Mesenchymal stem cell (in vitro differentiated cells and primary cell): Measurements from ENCODE around the gene HS3ST1.

Experiments
- DNase-seq: peaks from one replicate; pipeline ENCODE4 v3.0.0-alpha.2; 2013
- H2AFZ ChIP-seq: one replicate; pipeline ENCODE4 v1.6.1; 2013; ENCODE audit warnings: low read depth, mild to moderate bottlenecking, control low read depth, inconsistent platforms, low read length, moderate library complexity
- H2AK5ac ChIP-seq: 2 replicates; pipeline ENCODE4 v1.6.1; 2013; ENCODE audit warnings: low read length, moderate library complexity, mild to moderate bottlenecking, inconsistent platforms; ENCODE audit not compliant: severe bottlenecking
- H2BK120ac ChIP-seq: one replicate; pipeline ENCODE4 v1.6.1; 2013; ENCODE audit warnings: low read depth, mild to moderate bottlenecking, inconsistent platforms, low read length, moderate library complexity
- H2BK12ac ChIP-seq, 2 experiments: one replicate each; pipeline ENCODE4 v1.6.1; 2013; ENCODE audit warnings: inconsistent platforms in 2 of 2, low read length in 2 of 2, mild to moderate bottlenecking in 2 of 2, moderate library complexity in 2 of 2, control low read depth in 1 of 2
- H2BK15ac ChIP-seq: one replicate; pipeline ENCODE4 v1.6.1; 2013; ENCODE audit warnings: mild to moderate bottlenecking, low read depth, inconsistent platforms; ENCODE audit not compliant: poor library complexity, severe bottlenecking
- H2BK5ac ChIP-seq: 2 replicates; pipeline ENCODE4 v1.6.1; 2013; ENCODE audit warnings: low read depth, mild to moderate bottlenecking, low read length, control low read depth, inconsistent platforms; ENCODE audit not compliant: poor library complexity, severe bottlenecking
- H3K14ac ChIP-seq, 2 experiments: one replicate each; pipeline ENCODE4 v1.6.1; 2013; ENCODE audit warnings: inconsistent platforms in 2 of 2, low read length in 2 of 2, control low read depth in 1 of 2, mild to moderate bottlenecking in 1 of 2, moderate library complexity in 1 of 2
- H3K18ac ChIP-seq, 2 experiments: one replicate each; pipeline ENCODE4 v1.6.1; 2013; ENCODE audit warnings: inconsistent platforms in 2 of 2, low read length in 2 of 2, control low read depth in 1 of 2, low read depth in 1 of 2, mild to moderate bottlenecking in 1 of 2
- H3K23ac ChIP-seq, 2 experiments: one replicate each; pipeline ENCODE4 v1.6.1; 2013; ENCODE audit warnings: inconsistent platforms in 2 of 2, low read length in 2 of 2, mild to moderate bottlenecking in 2 of 2, moderate library complexity in 2 of 2, control low read depth in 1 of 2
- H3K27ac ChIP-seq: 2 replicates; pipeline ENCODE4 v1.5.1; 2013; ENCODE audit warnings: mild to moderate bottlenecking, moderate library complexity, low read length, control low read depth, inconsistent platforms; ENCODE audit not compliant: poor library complexity, severe bottlenecking
- H3K27me3 ChIP-seq, 2 experiments: 2 replicates each; pipeline versions ENCODE4 v1.6.1 to v1.7.0; 2013; ENCODE audit warnings: low read length in 2 of 2, mild to moderate bottlenecking in 2 of 2, moderate library complexity in 2 of 2, control low read depth in 1 of 2, inconsistent platforms in 1 of 2; ENCODE audit not compliant: control insufficient read depth in 1 of 2, insufficient read depth in 1 of 2
- H3K36me3 ChIP-seq, 2 experiments: 2 replicates each; pipeline versions ENCODE4 v1.6.1 to v1.7.0; 2013; ENCODE audit warnings: low read length in 2 of 2, control low read depth in 1 of 2, inconsistent platforms in 1 of 2, low read depth in 1 of 2, mild to moderate bottlenecking in 1 of 2; ENCODE audit not compliant: insufficient read depth in 2 of 2, control insufficient read depth in 1 of 2
- H3K4ac ChIP-seq, 2 experiments: one replicate each; pipeline ENCODE4 v1.6.1; 2013; ENCODE audit warnings: inconsistent platforms in 2 of 2, low read length in 2 of 2, mild to moderate bottlenecking in 2 of 2, moderate library complexity in 2 of 2, control low read depth in 1 of 2, low read depth in 1 of 2
- H3K4me1 ChIP-seq: 2 replicates; pipeline ENCODE4 v1.6.1; 2013; ENCODE audit warnings: low read depth, low read length, control low read depth; ENCODE audit not compliant: control insufficient read depth, insufficient read depth
- H3K4me2 ChIP-seq: 2 replicates; pipeline ENCODE4 v1.6.1; 2013; ENCODE audit warnings: low read length, mild to moderate bottlenecking, inconsistent platforms; ENCODE audit not compliant: poor library complexity, severe bottlenecking
- H3K4me3 ChIP-seq, 2 experiments: 2 replicates each; pipeline versions ENCODE4 v1.5.1 to v1.7.0; 2013; ENCODE audit warnings: low read length in 2 of 2, mild to moderate bottlenecking in 2 of 2, control low read depth in 1 of 2, low read depth in 1 of 2; ENCODE audit not compliant: insufficient read depth in 1 of 2
- H3K79me1 ChIP-seq: replicated peaks from 2 replicates; pipeline ENCODE4 v1.6.1; 2013; ENCODE audit warnings: mild to moderate bottlenecking, control low read depth, low read length, inconsistent platforms; ENCODE audit not compliant: poor library complexity, severe bottlenecking
- H3K9ac ChIP-seq: 2 replicates; pipeline ENCODE4 v1.7.0; 2013; ENCODE audit warnings: mild to moderate bottlenecking, low read length, moderate library complexity
- H3K9me3 ChIP-seq: 2 replicates; pipeline ENCODE4 v1.7.0; 2013; ENCODE audit warnings: mild to moderate bottlenecking, low read length; ENCODE audit not compliant: control insufficient read depth
- H4K8ac ChIP-seq: one replicate; pipeline ENCODE4 v1.6.1; 2013; ENCODE audit warnings: inconsistent platforms, mild to moderate bottlenecking, low read length, moderate library complexity
- H4K91ac ChIP-seq: one replicate; pipeline ENCODE4 v1.6.1; 2013; ENCODE audit warnings: mild to moderate bottlenecking, low read length, inconsistent platforms
- WGBS: methylation state at CpG from one replicate; pipeline ENCODE4 v1.1.7; 2013; ENCODE audit warnings: mixed read lengths; 5-methylcytosine and 5-hydroxymethylcytosine counted together

HS3ST1 gene

GRCh38 chr4:11408233-11408967 is 20.3 kb downstream of the HS3ST1 start:
- Histone ChIP-seq H3K4me3 (no peak overlapping the region), H3K14ac (no peak overlapping the region), H3K18ac (no peak overlapping the region), H3K27me3 (no peaks in the 10 kb centered on the region), H2BK15ac (no peak overlapping the region), H3K4me1 (no peaks in the 10 kb centered on the region), H3K9me3 (no peaks in the 10 kb centered on the region), H3K4me2 (no peak overlapping the region), H2BK120ac (no peak overlapping the region), H3K9ac (no peak overlapping the region), H2AK5ac (no peak overlapping the region), H2BK12ac (no peak overlapping the region), H3K23ac (no peak overlapping the region), H4K8ac (no peak overlapping the region), H3K36me3 (peaks cover 0 to 5% of the 10 kb centered on the region in 2 experiments), H3K27ac (no peak overlapping the region), H4K91ac (no peak overlapping the region), H2AFZ (no peak overlapping the region), H3K4ac (no peak overlapping the region), H2BK5ac (no peak overlapping the region), H3K79me1 (peaks cover 9% of the 10 kb centered on the region)
- DNase-seq, result no peak
- WGBS, result 84% methylated on average over 5 of the region's 5 CpGs

GRCh38 chr4:11407551-11407950 is 21.1 kb downstream of the HS3ST1 start:
- WGBS, result 82% methylated on average over 3 of the region's 3 CpGs
- H3K18ac ChIP-seq, result no peak overlapping the region
- H2BK5ac ChIP-seq, result no peak overlapping the region
- H3K27ac ChIP-seq, result no peak overlapping the region
- H2AK5ac ChIP-seq, result no peak overlapping the region
- no peak overlapping the region for H2BK120ac ChIP-seq
- no peak overlapping the region for H2BK12ac ChIP-seq
- H4K8ac ChIP-seq, result no peak overlapping the region
- no peak overlapping the region for H3K4me2 ChIP-seq
- no peaks in the 10 kb centered on the region for H3K27me3 ChIP-seq
- H3K23ac ChIP-seq, result no peak overlapping the region
- no peaks in the 10 kb centered on the region for H3K4me1 ChIP-seq
- no peak overlapping the region for H3K14ac ChIP-seq
- no peak overlapping the region for H3K4me3 ChIP-seq
- H3K36me3 ChIP-seq, result peaks cover 0 to 5% of the 10 kb centered on the region in 2 experiments
- H3K9me3 ChIP-seq, result no peaks in the 10 kb centered on the region
- no peak overlapping the region for H2BK15ac ChIP-seq
- no peak overlapping the region for H2AFZ ChIP-seq
- no peak for DNase-seq
- H3K4ac ChIP-seq, result no peak overlapping the region
- peaks cover 6% of the 10 kb centered on the region for H3K79me1 ChIP-seq
- no peak overlapping the region for H3K9ac ChIP-seq
- H4K91ac ChIP-seq, result no peak overlapping the region

- 97% methylated on average over 2 of the region's 2 CpGs for WGBS
- H3K9ac ChIP-seq, result no peak overlapping the region
Observed at GRCh38 chr4:11404431-11404830, 24.3 kb downstream of the HS3ST1 start.

GRCh38 chr4:11402192-11402591 is 26.5 kb downstream of the HS3ST1 start:
- no peaks in the 10 kb centered on the region for H3K9me3 ChIP-seq
- no peak for DNase-seq
- no peak overlapping the region for H2BK12ac ChIP-seq
- 90% methylated on average over 3 of the region's 3 CpGs for WGBS
- no peak overlapping the region for H2BK120ac ChIP-seq
- no peak overlapping the region for H3K4ac ChIP-seq
- H2BK5ac ChIP-seq, result no peak overlapping the region
- H3K9ac ChIP-seq, result no peak overlapping the region
- no peak overlapping the region for H4K8ac ChIP-seq
- H3K14ac ChIP-seq, result no peak overlapping the region
- H3K27ac ChIP-seq, result no peak overlapping the region
- H3K36me3 ChIP-seq, result peaks cover 0 to 10% of the 10 kb centered on the region in 2 experiments
- H2AK5ac ChIP-seq, result no peak overlapping the region
- H2BK15ac ChIP-seq, result no peak overlapping the region
- no peak overlapping the region for H3K4me2 ChIP-seq
- no peak overlapping the region for H3K23ac ChIP-seq
- no peak overlapping the region for H3K4me3 ChIP-seq
- H3K18ac ChIP-seq, result no peak overlapping the region
- H4K91ac ChIP-seq, result no peak overlapping the region
- no peaks in the 10 kb centered on the region for H3K4me1 ChIP-seq
- H3K27me3 ChIP-seq, result no peaks in the 10 kb centered on the region
- no peak overlapping the region for H2AFZ ChIP-seq
- no peaks in the 10 kb centered on the region for H3K79me1 ChIP-seq

More at GRCh38 chr4:11404431-11404830, 24.3 kb downstream of the HS3ST1 start:
- H2BK12ac ChIP-seq, result no peak overlapping the region
- H3K4me2 ChIP-seq, result no peak overlapping the region
- H3K27ac ChIP-seq, result no peak overlapping the region
- DNase-seq, result no peak
- no peaks in the 10 kb centered on the region for H3K27me3 ChIP-seq
- H3K14ac ChIP-seq, result no peak overlapping the region
- H3K23ac ChIP-seq, result no peak overlapping the region
- H2BK5ac ChIP-seq, result no peak overlapping the region
- H3K9me3 ChIP-seq, result no peaks in the 10 kb centered on the region
- no peak overlapping the region for H3K4me3 ChIP-seq
- H3K4me1 ChIP-seq, result no peaks in the 10 kb centered on the region
- no peak overlapping the region for H4K8ac ChIP-seq
- H3K36me3 ChIP-seq, result peaks cover 0 to 10% of the 10 kb centered on the region in 2 experiments
- H4K91ac ChIP-seq, result no peak overlapping the region
- H2BK15ac ChIP-seq, result no peak overlapping the region
- H2AFZ ChIP-seq, result no peak overlapping the region
- no peak overlapping the region for H3K18ac ChIP-seq
- H3K79me1 ChIP-seq, result peaks cover 4% of the 10 kb centered on the region
- H2BK120ac ChIP-seq, result no peak overlapping the region
- no peak overlapping the region for H3K4ac ChIP-seq
- no peak overlapping the region for H2AK5ac ChIP-seq
